ENCODE results near the gene C16orf92.
A peak's percentile ranks its signal among the peaks of the same experiment; 100 is the strongest.

The C16orf92 gene

GRCh38 chr16:29990883-29991570 is 32.0 kb upstream of the C16orf92 start:
- no peak overlapping the region for H3K27ac ChIP-seq (ENCODE audit: low read depth, low read length)
- H3K9me3 ChIP-seq (ENCODE audit: control insufficient read depth, insufficient read depth, low read length) = no peaks in the 10 kb centered on the region
- no peaks in the 10 kb centered on the region for H3K27me3 ChIP-seq (ENCODE audit: control insufficient read depth, insufficient read depth, low read length)
- H3K36me3 ChIP-seq (ENCODE audit: control insufficient read depth, insufficient read depth, low read length) = peaks cover 72% of the 10 kb centered on the region
- no peak overlapping the region for H3K4me3 ChIP-seq (ENCODE audit: low read depth, low read length)
- H3K9ac ChIP-seq (ENCODE audit: low read depth, low read length) = no peak overlapping the region
- H3K4me1 ChIP-seq (ENCODE audit: control insufficient read depth, insufficient read depth, low read length) = peaks cover 5% of the 10 kb centered on the region; the same call in 1 of the 2 replicates

GRCh38 chr16:29991571-29991904 is 31.5 kb upstream of the C16orf92 start:
- peaks cover 66% of the 10 kb centered on the region for H3K36me3 ChIP-seq (ENCODE audit: control insufficient read depth, insufficient read depth, low read length)
- no peak overlapping the region for H3K4me3 ChIP-seq (ENCODE audit: low read depth, low read length)
- H3K27ac ChIP-seq (ENCODE audit: low read depth, low read length) = no peak overlapping the region
- H3K9me3 ChIP-seq (ENCODE audit: control insufficient read depth, insufficient read depth, low read length) = no peaks in the 10 kb centered on the region
- no peak overlapping the region for H3K9ac ChIP-seq (ENCODE audit: low read depth, low read length)
- H3K4me1 ChIP-seq (ENCODE audit: control insufficient read depth, insufficient read depth, low read length) = peaks cover 5% of the 10 kb centered on the region; the same call in 1 of the 2 replicates
- no peaks in the 10 kb centered on the region for H3K27me3 ChIP-seq (ENCODE audit: control insufficient read depth, insufficient read depth, low read length)

- Histone ChIP-seq H3K9ac (ENCODE audit: low read depth, low read length) (no peak overlapping the region), H3K36me3 (ENCODE audit: control insufficient read depth, insufficient read depth, low read length) (peaks cover 57% of the 10 kb centered on the region), H3K27ac (ENCODE audit: low read depth, low read length) (no peak overlapping the region), H3K9me3 (ENCODE audit: control insufficient read depth, insufficient read depth, low read length) (no peaks in the 10 kb centered on the region), H3K27me3 (ENCODE audit: control insufficient read depth, insufficient read depth, low read length) (no peaks in the 10 kb centered on the region), H3K4me1 (ENCODE audit: control insufficient read depth, insufficient read depth, low read length) (peaks cover 5% of the 10 kb centered on the region; the same call in 1 of the 2 replicates), H3K4me3 (ENCODE audit: low read depth, low read length) (no peak overlapping the region)
Measured at GRCh38 chr16:29992344-29992967, 30.5 kb upstream of the C16orf92 start.

GRCh38 chr16:29993191-29993902 is 29.7 kb upstream of the C16orf92 start:
- no peaks in the 10 kb centered on the region for H3K27me3 ChIP-seq (ENCODE audit: control insufficient read depth, insufficient read depth, low read length)
- H3K27ac ChIP-seq (ENCODE audit: low read depth, low read length) = no peak overlapping the region
- H3K9ac ChIP-seq (ENCODE audit: low read depth, low read length) = no peak overlapping the region
- H3K36me3 ChIP-seq (ENCODE audit: control insufficient read depth, insufficient read depth, low read length) = peaks cover 57% of the 10 kb centered on the region
- no peak overlapping the region for H3K4me3 ChIP-seq (ENCODE audit: low read depth, low read length)
- H3K4me1 ChIP-seq (ENCODE audit: control insufficient read depth, insufficient read depth, low read length) = peaks cover 5% of the 10 kb centered on the region; the same call in 1 of the 2 replicates
- no peaks in the 10 kb centered on the region for H3K9me3 ChIP-seq (ENCODE audit: control insufficient read depth, insufficient read depth, low read length)

GRCh38 chr16:29993903-29994599 is 28.9 kb upstream of the C16orf92 start:
- H3K27me3 ChIP-seq (ENCODE audit: control insufficient read depth, insufficient read depth, low read length) = no peaks in the 10 kb centered on the region

GRCh38 chr16:29994600-29995323 is 28.2 kb upstream of the C16orf92 start:
- H3K9me3 ChIP-seq (ENCODE audit: control insufficient read depth, insufficient read depth, low read length) = no peaks in the 10 kb centered on the region
- H3K27ac ChIP-seq (ENCODE audit: low read depth, low read length) = peak overlapping the region; percentile 92
- H3K36me3 ChIP-seq (ENCODE audit: control insufficient read depth, insufficient read depth, low read length) = peaks cover 43% of the 10 kb centered on the region
- H3K27me3 ChIP-seq (ENCODE audit: control insufficient read depth, insufficient read depth, low read length) = no peaks in the 10 kb centered on the region
- peak overlapping the region; percentile 82 for H3K4me3 ChIP-seq (ENCODE audit: low read depth, low read length)
- H3K4me1 ChIP-seq (ENCODE audit: control insufficient read depth, insufficient read depth, low read length) = peaks cover 5% of the 10 kb centered on the region; the same call in 1 of the 2 replicates
- no peak overlapping the region for H3K9ac ChIP-seq (ENCODE audit: low read depth, low read length)

More at GRCh38 chr16:29993903-29994599, 28.9 kb upstream of the C16orf92 start:
- peaks cover 5% of the 10 kb centered on the region; the same call in 1 of the 2 replicates for H3K4me1 ChIP-seq (ENCODE audit: control insufficient read depth, insufficient read depth, low read length)
- no peaks in the 10 kb centered on the region for H3K9me3 ChIP-seq (ENCODE audit: control insufficient read depth, insufficient read depth, low read length)
- H3K27ac ChIP-seq (ENCODE audit: low read depth, low read length) = no peak overlapping the region
- H3K9ac ChIP-seq (ENCODE audit: low read depth, low read length) = no peak overlapping the region
- H3K4me3 ChIP-seq (ENCODE audit: low read depth, low read length) = peak overlapping the region; percentile 82; the same call in 1 of the 2 replicates
- peaks cover 50% of the 10 kb centered on the region for H3K36me3 ChIP-seq (ENCODE audit: control insufficient read depth, insufficient read depth, low read length)

- H3K4me3 ChIP-seq (ENCODE audit: low read depth, low read length) = peak within 1 kb of the TSS; percentile 82
- peaks cover 36% of the 10 kb centered on the region for H3K36me3 ChIP-seq (ENCODE audit: control insufficient read depth, insufficient read depth, low read length)
- H3K9ac ChIP-seq (ENCODE audit: low read depth, low read length) = peak within 1 kb of the TSS; percentile 79
- H3K9me3 ChIP-seq (ENCODE audit: control insufficient read depth, insufficient read depth, low read length) = no peaks in the 10 kb centered on the region
- H3K4me1 ChIP-seq (ENCODE audit: control insufficient read depth, insufficient read depth, low read length) = peaks cover 5% of the 10 kb centered on the region; the same call in 1 of the 2 replicates
- H3K27ac ChIP-seq (ENCODE audit: low read depth, low read length) = peak within 1 kb of the TSS; percentile 92
- no peaks in the 10 kb centered on the region for H3K27me3 ChIP-seq (ENCODE audit: control insufficient read depth, insufficient read depth, low read length)
Measured at GRCh38 chr16:29995324-29995910, 27.6 kb upstream of the C16orf92 start, which contains the start of gene HIRIP3. Gene HIRIP3 (minus strand): TSS chr16:29995617. CDS start chr16:29995605, 12 bp downstream.

- H3K27ac ChIP-seq (ENCODE audit: low read depth, low read length) = peak within 1 kb of the TSS; percentile 92
- H3K27me3 ChIP-seq (ENCODE audit: control insufficient read depth, insufficient read depth, low read length) = no peaks in the 10 kb centered on the region
- H3K9ac ChIP-seq (ENCODE audit: low read depth, low read length) = peak within 1 kb of the TSS; percentile 79
- no peaks in the 10 kb centered on the region for H3K9me3 ChIP-seq (ENCODE audit: control insufficient read depth, insufficient read depth, low read length)
- H3K4me3 ChIP-seq (ENCODE audit: low read depth, low read length) = peak within 1 kb of the TSS; percentile 82
- peaks cover 33% of the 10 kb centered on the region for H3K36me3 ChIP-seq (ENCODE audit: control insufficient read depth, insufficient read depth, low read length)
- H3K4me1 ChIP-seq (ENCODE audit: control insufficient read depth, insufficient read depth, low read length) = peaks cover 12% of the 10 kb centered on the region; the same call in 1 of the 2 replicates
Measured at GRCh38 chr16:29995911-29996765, 26.9 kb upstream of the C16orf92 start, which contains the start of gene INO80E. Gene INO80E (plus strand): TSS chr16:29996241. CDS start chr16:29996311, 70 bp downstream.

- Histone ChIP-seq H3K27me3 (ENCODE audit: control insufficient read depth, insufficient read depth, low read length) (no peaks in the 10 kb centered on the region), H3K27ac (ENCODE audit: low read depth, low read length) (peak overlapping the region; percentile 53), H3K4me3 (ENCODE audit: low read depth, low read length) (peak overlapping the region; percentile 82)
Measured at GRCh38 chr16:29996766-29997250, 26.2 kb upstream of the C16orf92 start.

More at GRCh38 chr16:29996766-29997250, 26.2 kb upstream of the C16orf92 start:
- Histone ChIP-seq H3K9ac (ENCODE audit: low read depth, low read length) (peak overlapping the region; percentile 63), H3K36me3 (ENCODE audit: control insufficient read depth, insufficient read depth, low read length) (peaks cover 27% of the 10 kb centered on the region), H3K9me3 (ENCODE audit: control insufficient read depth, insufficient read depth, low read length) (no peaks in the 10 kb centered on the region), H3K4me1 (ENCODE audit: control insufficient read depth, insufficient read depth, low read length) (peaks cover 12% of the 10 kb centered on the region; the same call in 1 of the 2 replicates)

Measured in HUES48 (cell line).